Measurements from ENCODE around the gene SASH3.
"Not testable (repeated sequence)": the region's sequence is repeated elsewhere in the genome, so short reads cannot be mapped to it uniquely, and the experiment has no call there.

SASH3 gene

DNA sequence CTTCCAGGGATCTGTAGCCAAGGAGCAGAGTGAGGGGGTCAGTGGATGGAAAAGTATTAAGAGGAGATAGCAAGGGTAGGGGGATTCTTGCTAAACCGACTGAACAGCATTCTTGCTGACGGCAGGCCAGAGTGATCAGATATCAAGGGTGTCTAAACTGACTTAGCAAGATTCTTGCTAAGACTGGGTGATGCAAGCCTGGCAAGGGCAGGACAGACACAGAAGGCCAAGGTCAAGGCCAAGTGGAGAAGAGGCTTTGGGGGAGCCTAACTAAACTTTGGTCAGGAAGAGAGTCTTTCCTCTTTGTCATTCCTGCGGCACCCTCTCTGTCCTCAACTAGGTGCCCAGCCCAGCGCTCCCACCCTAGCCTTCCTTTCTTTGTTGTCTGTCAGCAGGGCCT lies 40.2 kb upstream of the SASH3 start:
- FAIRE-seq (no peak), DNase-seq (ENCODE audit: insufficient read length, low spot score) (no peak)
- TF ChIP-seq, protein P1, sequence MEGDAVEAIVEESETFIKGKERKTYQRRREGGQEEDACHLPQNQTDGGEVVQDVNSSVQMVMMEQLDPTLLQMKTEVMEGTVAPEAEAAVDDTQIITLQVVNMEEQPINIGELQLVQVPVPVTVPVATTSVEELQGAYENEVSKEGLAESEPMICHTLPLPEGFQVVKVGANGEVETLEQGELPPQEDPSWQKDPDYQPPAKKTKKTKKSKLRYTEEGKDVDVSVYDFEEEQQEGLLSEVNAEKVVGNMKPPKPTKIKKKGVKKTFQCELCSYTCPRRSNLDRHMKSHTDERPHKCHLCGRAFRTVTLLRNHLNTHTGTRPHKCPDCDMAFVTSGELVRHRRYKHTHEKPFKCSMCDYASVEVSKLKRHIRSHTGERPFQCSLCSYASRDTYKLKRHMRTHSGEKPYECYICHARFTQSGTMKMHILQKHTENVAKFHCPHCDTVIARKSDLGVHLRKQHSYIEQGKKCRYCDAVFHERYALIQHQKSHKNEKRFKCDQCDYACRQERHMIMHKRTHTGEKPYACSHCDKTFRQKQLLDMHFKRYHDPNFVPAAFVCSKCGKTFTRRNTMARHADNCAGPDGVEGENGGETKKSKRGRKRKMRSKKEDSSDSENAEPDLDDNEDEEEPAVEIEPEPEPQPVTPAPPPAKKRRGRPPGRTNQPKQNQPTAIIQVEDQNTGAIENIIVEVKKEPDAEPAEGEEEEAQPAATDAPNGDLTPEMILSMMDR (IDR thresholded peaks at IDR 0.05; ENCODE audit: insufficient read depth, missing control alignments): no peak

DNA sequence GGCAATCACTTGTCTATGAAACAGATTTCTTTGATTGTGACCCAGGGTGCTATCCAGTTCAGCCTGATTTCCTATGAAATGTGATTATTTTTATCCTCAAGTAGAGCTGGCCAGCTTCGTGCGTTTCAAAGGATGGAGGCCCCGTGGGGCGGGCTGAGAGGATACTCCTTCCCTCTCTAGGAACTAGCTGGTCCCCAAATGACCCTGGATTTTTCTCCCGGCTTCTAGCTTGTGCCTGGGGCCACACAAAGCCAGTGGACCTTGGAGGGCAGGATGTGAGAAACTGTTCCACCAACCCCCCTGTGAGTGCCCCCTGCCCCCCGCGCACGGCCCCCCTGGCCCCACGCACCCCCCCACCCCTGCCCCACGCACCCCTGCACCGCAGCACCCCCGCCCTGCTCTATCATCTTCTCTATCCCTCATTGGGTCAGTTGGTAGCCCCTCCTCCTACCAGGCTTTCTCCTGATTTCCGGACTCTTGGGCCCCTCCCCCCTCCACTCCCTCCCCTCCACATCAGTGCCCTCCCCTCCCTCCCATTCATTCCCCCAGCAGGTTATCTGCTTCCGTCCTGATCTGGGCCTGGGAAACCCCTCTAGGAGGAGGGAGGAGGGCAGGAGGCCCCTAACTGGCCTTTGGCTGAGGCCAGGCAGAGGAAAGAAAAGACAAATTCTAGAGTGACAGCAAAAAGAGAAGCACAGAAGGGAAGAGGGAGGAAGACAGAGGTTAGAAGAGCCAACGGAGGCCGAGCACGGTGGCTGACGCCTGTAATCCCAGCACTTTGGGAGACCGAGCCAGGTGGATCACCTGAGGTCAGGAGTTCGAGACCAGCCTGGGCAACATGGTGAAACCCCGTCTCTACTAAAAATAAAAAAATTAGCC lies 37.6 kb upstream of the SASH3 start:
- TF ChIP-seq, protein P1 (IDR thresholded peaks at IDR 0.05; ENCODE audit: insufficient read depth, missing control alignments): no peak
- DNase-seq (ENCODE audit: insufficient read length, low spot score) (no peak), FAIRE-seq (no peak)

DNA sequence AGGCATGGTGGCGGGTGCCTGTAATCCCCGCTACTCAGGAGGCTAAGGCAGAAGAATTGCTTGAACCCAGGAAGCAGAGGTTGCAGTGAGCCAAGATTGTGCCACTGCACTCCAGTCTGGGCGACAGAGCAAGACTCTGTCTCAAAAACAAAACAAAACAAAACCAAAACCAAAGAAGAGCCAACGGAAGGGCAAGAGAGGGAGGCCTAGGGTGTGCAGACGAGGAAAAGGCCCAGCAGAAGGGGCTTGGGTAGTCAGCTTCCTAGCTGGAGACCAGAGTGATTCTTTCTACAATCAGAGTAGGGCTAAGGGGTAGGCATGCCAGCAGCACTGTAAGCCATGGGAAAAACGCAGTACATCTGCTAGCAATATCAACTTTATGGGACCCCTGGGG lies 37.0 kb upstream of the SASH3 start:
- not testable (repeated sequence) for FAIRE-seq; DNase-seq (ENCODE audit: insufficient read length, low spot score)

DNA sequence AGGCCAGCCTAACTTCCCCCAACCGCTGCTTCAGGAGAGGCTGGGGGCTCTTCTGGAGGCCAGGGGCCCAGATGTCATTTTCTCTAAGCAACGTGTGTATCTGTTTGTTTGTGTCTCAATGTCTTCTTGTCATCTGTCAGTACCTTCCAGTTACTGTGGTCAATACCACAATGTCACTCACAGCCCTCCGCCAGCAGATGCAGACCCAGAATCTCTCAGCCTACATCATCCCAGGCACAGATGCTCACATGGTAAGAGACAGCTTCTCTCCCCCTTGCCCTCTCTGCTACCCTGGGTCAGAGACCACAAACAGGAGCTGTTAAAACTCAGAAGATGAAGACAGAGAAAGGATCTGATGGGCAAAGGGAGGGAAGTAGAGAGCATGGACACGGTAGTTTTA lies 35.9 kb upstream of the SASH3 start:
- DNase-seq (ENCODE audit: insufficient read length, low spot score): no peak

DNA sequence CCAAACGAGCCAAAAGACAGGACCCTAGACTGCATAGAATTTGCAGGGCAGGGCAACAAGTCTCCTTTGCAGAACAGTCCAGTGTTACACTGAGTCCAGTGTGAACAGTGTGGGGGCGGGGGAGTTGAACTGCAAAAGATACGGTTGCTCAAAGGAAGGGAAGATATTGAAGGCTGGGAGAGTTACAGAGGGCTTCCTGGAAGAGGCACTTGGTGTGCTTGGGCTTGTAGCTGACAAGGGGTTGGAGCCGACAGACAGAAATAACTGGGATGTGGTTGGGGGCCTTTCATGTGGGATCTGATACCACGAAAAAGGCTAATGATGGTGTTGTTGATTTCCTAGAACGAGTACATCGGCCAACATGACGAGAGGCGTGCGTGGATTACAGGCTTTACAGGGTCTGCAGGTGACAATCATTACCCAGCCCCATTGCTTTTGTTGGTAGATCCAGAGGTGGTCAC lies 34.9 kb upstream of the SASH3 start:
- no peak for DNase-seq (ENCODE audit: insufficient read length, low spot score)
- FAIRE-seq: no peak

More for the DNA sequence above, 35.9 kb upstream of the SASH3 start:
- no peak for FAIRE-seq
- TF ChIP-seq, protein P1 (IDR thresholded peaks at IDR 0.05; ENCODE audit: insufficient read depth, missing control alignments): no peak

DNA sequence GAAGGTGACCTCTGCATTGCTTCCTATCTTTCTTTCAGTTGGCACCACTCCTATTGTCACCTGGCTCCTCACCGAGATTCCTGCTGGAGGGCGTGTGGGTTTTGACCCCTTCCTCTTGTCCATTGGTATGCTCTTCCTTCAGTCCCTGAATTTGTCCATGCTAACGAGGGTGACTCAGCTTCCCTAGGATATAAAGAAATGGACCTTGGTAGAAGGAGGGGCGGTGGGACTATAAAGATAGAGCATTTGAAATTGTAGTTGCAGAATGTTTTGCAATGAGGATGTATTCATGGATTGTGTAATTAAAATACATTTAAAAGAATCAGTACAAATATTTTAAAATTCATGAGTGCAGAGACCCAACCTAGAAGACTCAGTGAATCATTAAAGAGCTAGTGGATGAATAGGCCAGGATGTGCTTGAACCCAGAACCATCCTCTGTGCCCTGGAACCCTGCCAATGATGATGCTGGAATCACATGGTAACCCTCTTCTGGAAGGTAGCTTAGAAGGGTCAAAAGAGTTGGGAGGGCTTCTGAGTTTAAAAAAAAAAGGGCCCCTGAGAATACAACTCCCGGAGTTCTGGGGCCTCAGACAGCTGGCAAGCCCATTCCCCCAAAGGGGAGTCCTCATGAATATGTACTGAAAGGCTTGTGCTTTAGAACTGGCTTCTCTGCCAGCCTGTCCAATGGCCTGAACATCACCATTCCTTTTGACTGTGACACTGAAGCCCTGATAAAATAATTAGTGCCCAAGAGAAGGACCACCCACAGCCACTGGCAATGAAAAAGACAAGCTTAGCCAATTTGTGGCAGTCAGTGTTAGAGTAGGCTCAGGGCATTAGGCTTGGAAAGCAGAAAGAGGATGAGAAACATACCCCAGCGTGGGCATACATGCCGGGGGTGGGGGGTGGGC lies 32.9 kb upstream of the SASH3 start:
- FAIRE-seq (no peak), DNase-seq (ENCODE audit: insufficient read length, low spot score) (no peak)
- TF ChIP-seq, protein P1 (IDR thresholded peaks at IDR 0.05; ENCODE audit: insufficient read depth, missing control alignments): no peak

More for the DNA sequence above, 34.9 kb upstream of the SASH3 start:
- TF ChIP-seq, protein P1 (IDR thresholded peaks at IDR 0.05; ENCODE audit: insufficient read depth, missing control alignments): no peak

DNA sequence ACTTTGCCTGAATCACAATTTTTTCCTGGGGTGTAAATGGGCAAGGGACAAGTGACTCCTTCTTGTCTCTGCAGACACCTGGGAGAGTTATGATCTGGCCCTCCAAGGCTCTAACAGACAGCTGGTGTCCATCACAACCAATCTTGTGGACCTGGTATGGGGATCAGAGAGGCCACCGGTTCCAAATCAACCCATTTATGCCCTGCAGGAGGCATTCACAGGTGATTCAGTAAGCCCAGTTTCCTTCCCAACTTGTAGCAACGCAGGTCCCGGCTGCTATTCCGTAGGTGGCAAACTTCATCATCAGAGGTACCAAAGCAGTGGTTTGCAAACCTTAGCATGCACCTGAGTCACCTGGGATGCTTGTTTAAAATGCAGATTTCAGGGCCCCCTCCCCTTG lies 32.2 kb upstream of the SASH3 start:
- FAIRE-seq (no peak), DNase-seq (ENCODE audit: insufficient read length, low spot score) (no peak)
- TF ChIP-seq, protein P1 (IDR thresholded peaks at IDR 0.05; ENCODE audit: insufficient read depth, missing control alignments): no peak

Measured in D721Med (cell line).